NCI-H82 treated with DMSO at 0.1 percent for 48 hours (cell line): ENCODE results near the gene TGM6.

ENCODE experiments used
- DNase-seq: peaks from one replicate; lab custom pipeline; 2025; ENCODE audit not compliant: unreplicated experiment; lab: John Stamatoyannopoulos, UW

TGM6 gene

DNA sequence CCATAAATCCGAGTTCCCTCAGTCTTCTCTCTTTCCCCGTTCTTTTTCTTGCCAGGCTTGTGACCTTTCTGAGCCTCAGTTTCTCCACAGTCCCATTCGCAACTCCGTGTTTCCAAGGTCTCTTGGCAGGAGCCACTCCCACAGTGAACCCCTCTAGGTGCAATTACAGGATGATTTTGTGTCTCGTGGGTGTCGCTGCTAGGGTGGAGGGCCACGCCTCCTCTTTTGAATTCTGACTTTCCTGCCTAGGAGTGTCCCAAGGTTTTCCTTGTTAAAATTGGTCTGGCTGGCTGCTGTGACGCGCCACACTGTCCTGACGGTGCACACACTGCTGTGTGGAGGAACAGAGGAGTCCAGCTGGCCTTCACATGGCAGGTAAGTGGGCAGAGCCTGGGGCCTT, at the start of gene TGM6:
Gene TGM6 (plus strand): TSS at position 301 of the 400 bp plus-strand sequence. CDS start 68 bp downstream, at position 369.
- no peak for DNase-seq

GRCh38 chr20:2331106-2331505, 49.6 kb upstream of the TGM6 start:
- no peak for DNase-seq

- DNase-seq: no peak
These were observed 48.7 kb upstream of the TGM6 start for GRCh38 chr20:2331901-2332565.

GRCh38 chr20:2332711-2333110, 48.0 kb upstream of the TGM6 start:
- DNase-seq: no peak

GRCh38 chr20:2333821-2334220, 46.9 kb upstream of the TGM6 start:
- no peak for DNase-seq

DNA sequence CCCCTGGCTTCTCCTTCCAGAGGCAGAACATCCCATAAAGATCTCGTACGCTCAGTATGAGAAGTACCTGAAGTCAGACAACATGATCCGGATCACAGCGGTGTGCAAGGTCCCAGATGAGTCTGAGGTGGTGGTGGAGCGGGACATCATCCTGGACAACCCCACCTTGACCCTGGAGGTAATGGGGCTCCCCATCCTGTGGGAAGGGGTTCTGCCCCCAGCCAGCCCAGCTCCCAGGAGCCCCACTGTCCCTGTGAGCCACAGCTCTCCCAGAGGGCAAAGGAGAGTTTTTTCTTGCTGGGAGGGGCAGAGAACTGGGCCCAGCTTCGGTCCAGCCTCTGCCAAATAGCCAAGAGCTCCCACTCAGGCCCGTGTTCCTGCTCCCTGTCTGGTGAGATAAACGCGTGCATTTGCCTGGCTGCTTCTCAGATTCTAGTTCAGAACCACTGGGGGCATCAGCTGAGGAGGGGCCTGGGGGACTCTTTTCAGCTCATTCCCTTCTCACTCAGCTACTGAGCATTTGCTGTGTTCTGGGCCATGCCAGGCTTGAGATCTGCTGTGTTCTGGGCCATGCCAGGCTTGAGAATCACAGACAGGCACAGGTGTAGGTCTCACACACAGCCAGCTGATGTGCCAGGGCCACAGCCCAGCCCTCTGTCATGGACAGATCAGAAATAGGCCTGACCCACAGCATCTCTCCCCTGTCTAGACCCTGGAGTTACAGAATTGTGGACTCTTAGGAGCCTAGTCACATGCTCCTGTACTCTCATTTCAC, 45.4 kb upstream of the TGM6 start:
- no peak for DNase-seq

GRCh38 chr20:2336471-2336870, 44.2 kb upstream of the TGM6 start:
- DNase-seq: no peak

DNA sequence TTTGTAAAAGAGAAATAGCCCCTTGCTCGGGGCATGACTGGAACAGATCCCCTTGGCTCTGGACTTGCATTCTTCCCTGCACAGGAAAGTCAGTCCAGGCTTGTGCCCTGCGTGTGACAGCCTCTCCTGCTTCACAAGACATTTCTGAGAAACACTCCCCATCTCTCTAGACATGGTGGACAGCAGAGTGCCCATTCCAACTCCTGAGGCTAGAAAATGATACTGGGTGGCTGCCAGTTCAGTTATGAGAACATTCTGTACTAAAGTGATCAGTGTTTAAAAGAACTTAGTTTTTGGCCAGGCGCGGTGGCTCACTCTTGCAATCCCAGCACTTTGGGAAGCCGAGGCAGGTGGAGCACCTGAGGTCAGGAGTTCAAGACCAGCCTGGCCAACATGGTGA, 43.6 kb upstream of the TGM6 start:
- no peak for DNase-seq

- no peak for DNase-seq
These were observed 42.2 kb upstream of the TGM6 start for GRCh38 chr20:2338411-2339066.

- no peak for DNase-seq
These were observed 40.6 kb upstream of the TGM6 start for GRCh38 chr20:2340136-2340535.

GRCh38 chr20:2340823-2341222, 39.9 kb upstream of the TGM6 start:
- no peak for DNase-seq

- DNase-seq: peak; percentile 61
These were observed 39.4 kb upstream of the TGM6 start for GRCh38 chr20:2341336-2341735.

DNA sequence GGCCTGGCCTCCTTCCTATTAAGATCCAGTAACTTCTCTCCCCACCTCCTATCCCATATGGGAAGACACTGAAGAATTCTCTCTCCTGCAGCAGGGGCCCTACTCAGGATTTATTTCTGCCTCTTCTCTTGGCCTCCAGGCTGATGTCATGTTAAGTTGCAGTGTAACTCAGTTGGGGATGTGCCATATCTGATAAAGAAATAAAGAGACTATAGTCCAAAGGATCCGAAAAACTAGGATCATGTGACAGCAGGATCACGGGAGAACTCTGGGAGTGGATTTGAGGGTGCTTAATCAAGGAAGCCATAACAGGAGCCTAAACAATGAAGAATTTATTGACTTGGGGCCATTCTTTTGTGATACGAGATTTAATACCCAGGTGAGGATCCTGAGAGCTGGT, 38.5 kb upstream of the TGM6 start:
- no peak for DNase-seq

DNA sequence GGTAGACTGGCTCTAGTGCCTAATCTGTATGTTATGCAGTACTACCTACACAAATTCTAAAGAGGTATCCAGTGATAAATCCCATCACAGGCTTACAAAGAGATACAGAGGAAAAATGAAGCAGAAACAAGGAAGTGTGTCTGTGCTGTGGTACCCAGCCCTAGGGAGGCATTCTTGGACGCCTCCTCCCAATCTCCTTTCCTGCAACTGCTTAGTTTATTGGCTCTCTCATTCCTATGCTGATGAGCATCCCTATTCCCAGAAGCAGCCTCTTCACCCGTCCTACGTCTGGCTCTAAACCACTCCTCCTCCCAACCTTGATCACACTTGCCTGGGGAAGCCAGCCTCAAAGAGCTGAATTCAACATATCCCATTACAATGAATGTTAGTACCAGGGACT, 34.5 kb upstream of the TGM6 start:
- no peak for DNase-seq

DNA sequence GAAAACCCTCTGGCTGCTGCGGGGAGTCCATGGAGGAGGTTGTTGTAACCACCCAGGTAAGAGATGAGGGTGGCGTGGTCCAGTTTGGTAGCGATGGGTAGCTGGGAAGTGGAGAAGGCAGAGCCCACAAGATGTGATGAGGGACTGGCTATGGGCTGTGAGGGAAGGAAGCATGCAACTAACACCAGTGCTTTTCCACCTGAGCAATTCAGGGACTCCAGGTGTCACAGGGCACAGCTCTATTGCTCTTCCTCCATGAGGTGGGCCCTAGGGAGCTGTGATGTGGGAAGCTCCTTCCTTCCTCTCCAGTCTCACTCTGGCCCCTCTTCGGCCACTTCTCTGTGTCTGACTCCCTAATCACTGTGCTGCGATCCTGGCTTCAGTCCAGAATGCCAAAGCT, 32.4 kb upstream of the TGM6 start:
- DNase-seq: no peak

DNA sequence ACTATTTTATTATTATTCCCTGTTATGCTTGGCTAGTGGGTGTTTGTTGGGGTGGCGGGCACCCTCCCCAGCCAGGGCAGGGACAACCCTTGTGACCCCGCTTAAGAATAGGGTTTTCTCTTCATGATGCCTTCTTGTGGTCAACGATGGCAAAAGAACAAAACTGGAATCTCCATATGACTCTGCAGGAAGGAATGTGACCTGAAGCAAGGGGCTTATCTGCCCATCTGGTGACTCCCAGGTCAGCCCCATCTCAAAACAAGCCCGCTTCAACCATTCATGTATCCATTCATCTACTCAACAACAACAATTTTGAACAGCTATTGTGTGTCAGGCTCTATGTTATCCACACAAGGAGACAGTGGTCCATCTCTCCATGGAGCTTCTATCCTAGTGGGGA, 30.9 kb upstream of the TGM6 start:
- DNase-seq: no peak

GRCh38 chr20:2350606-2351005, 30.1 kb upstream of the TGM6 start:
- DNase-seq: no peak

GRCh38 chr20:2353231-2353630, 27.5 kb upstream of the TGM6 start:
- DNase-seq: no peak

GRCh38 chr20:2357114-2357513, 23.6 kb upstream of the TGM6 start:
- no peak for DNase-seq

- DNase-seq: no peak
These were observed 22.7 kb upstream of the TGM6 start for GRCh38 chr20:2358006-2358405.

- no peak for DNase-seq
These were observed 19.6 kb upstream of the TGM6 start for GRCh38 chr20:2361035-2361593.

GRCh38 chr20:2363187-2363586, 17.5 kb upstream of the TGM6 start:
- DNase-seq: no peak
